Mesothelial cell of epicardium (in vitro differentiated cells): ENCODE data around the gene ALDH3B1. TPM values are rescaled to one million over a fixed set of nuclear protein-coding genes. Genes with fewer than 3 reads are reported as not detected.

Experiments
- DNase-seq, 2 experiments: peaks; one replicate each; pipeline ENCODE4 v3.0.0; 2021; ENCODE audit warnings: low spot score in 2 of 2; ENCODE audit not compliant: unreplicated experiment in 2 of 2
- H3K27ac Mint-ChIP-seq: 2 replicates; pipeline ENCODE4 v1.8.0; 2021; ENCODE audit warnings: mixed read lengths
- H3K27me3 Mint-ChIP-seq: 2 replicates; pipeline ENCODE4 v1.8.0; 2021; ENCODE audit warnings: low read depth, mixed read lengths
- H3K36me3 Mint-ChIP-seq: 2 replicates; pipeline ENCODE4 v1.8.0; 2021; ENCODE audit warnings: mixed read lengths
- H3K4me1 Mint-ChIP-seq: 2 replicates; pipeline ENCODE4 v1.8.0; 2021; ENCODE audit warnings: mixed read lengths
- H3K4me3 Mint-ChIP-seq: 2 replicates; pipeline ENCODE4 v1.8.0; 2021; ENCODE audit warnings: mild to moderate bottlenecking, moderate library complexity, mixed read lengths
- H3K9me3 Mint-ChIP-seq: 2 replicates; pipeline ENCODE4 v1.8.0; 2021; ENCODE audit warnings: mixed read lengths
- CTCF ChIP-seq: fragments of 200-600 bp; sonication (generic); IDR thresholded peaks from one replicate; pipeline ENCODE4 v1.5.0; 2021; ENCODE audit warnings: antibody characterized with exemption; ENCODE audit not compliant: unreplicated experiment
- microRNA-seq: library from miRNA; unstranded; fragments of <30 nt; microRNA quantifications from one replicate; pipeline ENCODE4 v1.2.0, GENCODE V29; 2021; ENCODE audit warnings: inconsistent platforms, mixed read lengths
- total RNA-seq: library from RNA; stranded (reverse); gene quantifications from 3 replicates; pipeline ENCODE4 v1.2.1, GENCODE V29; 2021

ALDH3B1 gene
- total RNA-seq, 1 donor from 2014 or later, result 1.8 TPM

GRCh38 chr11:68077617-68078582, 67.8 kb downstream of the ALDH3B1 start:
- H3K9me3 Mint-ChIP-seq, result no peaks in the 10 kb centered on the region
- peaks cover 24% of the 10 kb centered on the region for H3K36me3 Mint-ChIP-seq
- no peak for DNase-seq
- no peak overlapping the region for H3K4me3 Mint-ChIP-seq
- no peaks in the 10 kb centered on the region for H3K27me3 Mint-ChIP-seq
- TF ChIP-seq CTCF, result no peak
- H3K27ac Mint-ChIP-seq, result peak overlapping the region; percentile 70
- peaks cover 20% of the 10 kb centered on the region for H3K4me1 Mint-ChIP-seq

Small RNA genes within 50 kb of the gene (microRNA-seq; reads per million reads assigned to microRNA genes)
- gene MIR4691 (not detected), gene MIR6753 (not detected), gene MIR7113 (0.88 reads per million)

Other genes with a start within 250 kb of the ALDH3B1 start
- gene UNC93B1, start 6.2 kb upstream of the ALDH3B1 start, total RNA-seq, result 19.0 to 23.7 TPM (median 20.4 TPM) in 3 replicates
- 125 to 140 TPM (median 132 TPM) in 3 replicates for gene NDUFS8, start 20.4 kb downstream of the ALDH3B1 start, total RNA-seq
- 60.0 to 63.4 TPM (median 60.5 TPM) in 3 replicates for gene TCIRG1, start 28.7 kb downstream of the ALDH3B1 start, total RNA-seq
- 71.8 to 74.4 TPM (median 72.8 TPM) in 3 replicates for gene CHKA, start 111.1 kb downstream of the ALDH3B1 start, total RNA-seq
- gene KMT5B, start 203.0 kb downstream of the ALDH3B1 start, total RNA-seq, result 64.2 to 65.5 TPM (median 64.7 TPM) in 3 replicates